GM23248 (cell line): ENCODE measurements around the gene DNAL4. TPM values are rescaled to one million over a fixed set of nuclear protein-coding genes. Genes with fewer than 3 reads are reported as not detected.

ENCODE experiments used
- DNase-seq: peaks from one replicate; pipeline ENCODE4 v3.0.0-alpha.2; 2015
- H2AFZ ChIP-seq: fragments of 200-600 bp; sonication (generic); 2 replicates; pipeline ENCODE4 v1.6.1; 2016; ENCODE audit warnings: antibody characterized with exemption
- H3F3A ChIP-seq: fragments of 200-600 bp; sonication (generic); 2 replicates; pipeline ENCODE4 v1.6.1; 2016; ENCODE audit warnings: mild to moderate bottlenecking, antibody characterized with exemption, mixed run types; ENCODE audit not compliant: insufficient read depth
- H3K27ac ChIP-seq: fragments of 200-600 bp; sonication (generic); 2 replicates; pipeline ENCODE4 v1.5.1; 2016; ENCODE audit warnings: mild to moderate bottlenecking
- H3K27me3 ChIP-seq: fragments of 200-600 bp; sonication (generic); replicated peaks from 2 replicates; pipeline ENCODE4 v1.6.1; 2016; ENCODE audit warnings: mild to moderate bottlenecking; ENCODE audit not compliant: insufficient read depth
- H3K36me3 ChIP-seq: fragments of 200-600 bp; sonication (generic); 2 replicates; pipeline ENCODE4 v1.6.1; 2016; ENCODE audit warnings: low read depth, mild to moderate bottlenecking
- H3K4me1 ChIP-seq: fragments of 200-600 bp; sonication (generic); 2 replicates; pipeline ENCODE4 v1.6.1; 2016; ENCODE audit warnings: mild to moderate bottlenecking; ENCODE audit not compliant: insufficient read depth
- H3K4me2 ChIP-seq: fragments of 200-600 bp; sonication (generic); one replicate; pipeline ENCODE4 v1.6.1; 2016; ENCODE audit warnings: mild to moderate bottlenecking; ENCODE audit not compliant: unreplicated experiment
- H3K4me3 ChIP-seq: fragments of 200-600 bp; sonication (generic); 2 replicates; pipeline ENCODE4 v1.5.1; 2016; ENCODE audit warnings: mild to moderate bottlenecking
- H3K79me2 ChIP-seq: fragments of 200-600 bp; sonication (generic); 2 replicates; pipeline ENCODE4 v1.6.1; 2016; ENCODE audit warnings: mild to moderate bottlenecking; ENCODE audit not compliant: insufficient read depth
- H3K9ac ChIP-seq: fragments of 200-600 bp; sonication (generic); 2 replicates; pipeline ENCODE4 v1.6.1; 2016; ENCODE audit warnings: mild to moderate bottlenecking
- H3K9me2 ChIP-seq: fragments of 200-600 bp; sonication (generic); 2 replicates; pipeline ENCODE4 v1.6.1; 2016; ENCODE audit warnings: mixed run types, mild to moderate bottlenecking, moderate library complexity; ENCODE audit not compliant: insufficient read depth
- H3K9me3 ChIP-seq: fragments of 200-600 bp; sonication (generic); one replicate; pipeline ENCODE4 v1.6.1; 2017; ENCODE audit warnings: low read depth
- H4K20me1 ChIP-seq: fragments of 200-600 bp; sonication (generic); 2 replicates; pipeline ENCODE4 v1.6.0; 2016; ENCODE audit not compliant: insufficient read depth
- EZH2 ChIP-seq: fragments of 200-600 bp; sonication (generic); IDR thresholded peaks from 2 replicates; pipeline ENCODE4 v1.6.1; 2018; ENCODE audit warnings: antibody characterized with exemption, mild to moderate bottlenecking; ENCODE audit not compliant: insufficient read depth, poor library complexity, severe bottlenecking
- EZH2phosphoT487 ChIP-seq: fragments of 200-600 bp; sonication (generic); IDR thresholded peaks from 2 replicates; pipeline ENCODE4 v1.6.1; 2018; ENCODE audit warnings: antibody characterized with exemption, moderate library complexity, mild to moderate bottlenecking, low read depth; ENCODE audit not compliant: insufficient read depth
- WGBS, 2 experiments: methylation state at CpG; one replicate each; pipeline ENCODE4 v1.1.6; 2015 to 2017; ENCODE audit warnings: low lambda C conversion rate in 2 of 2, low coverage in 1 of 2; ENCODE audit errors: missing lambda C conversion rate in 2 of 2; 5-methylcytosine and 5-hydroxymethylcytosine counted together
- in situ Hi-C: fragments of 300-500 bp; cut with MboI; formaldehyde crosslinking; loops from 2 replicates; pipeline ENCODE4 v1.15.0; 2020
- polyA plus RNA-seq: library from polyadenylated mRNA; unstranded; fragments of >200 nt; fragmentation: Nextera tagmentation; extraction: Ambion mirVana; gene quantifications from 2 replicates; pipeline ENCODE4 v1.2.1, GENCODE V29; 2016
- total RNA-seq: library from RNA; depleted of rRNA; stranded (reverse); fragments of >200 nt; shearing (Covaris generic); gene quantifications from 2 replicates; pipeline ENCODE4 v1.2.3, GENCODE V29; 2014

The DNAL4 gene
- total and polyA plus RNA-seq, 2 experiments from 2014 or later, result 14.2 to 18.9 TPM

DNA sequence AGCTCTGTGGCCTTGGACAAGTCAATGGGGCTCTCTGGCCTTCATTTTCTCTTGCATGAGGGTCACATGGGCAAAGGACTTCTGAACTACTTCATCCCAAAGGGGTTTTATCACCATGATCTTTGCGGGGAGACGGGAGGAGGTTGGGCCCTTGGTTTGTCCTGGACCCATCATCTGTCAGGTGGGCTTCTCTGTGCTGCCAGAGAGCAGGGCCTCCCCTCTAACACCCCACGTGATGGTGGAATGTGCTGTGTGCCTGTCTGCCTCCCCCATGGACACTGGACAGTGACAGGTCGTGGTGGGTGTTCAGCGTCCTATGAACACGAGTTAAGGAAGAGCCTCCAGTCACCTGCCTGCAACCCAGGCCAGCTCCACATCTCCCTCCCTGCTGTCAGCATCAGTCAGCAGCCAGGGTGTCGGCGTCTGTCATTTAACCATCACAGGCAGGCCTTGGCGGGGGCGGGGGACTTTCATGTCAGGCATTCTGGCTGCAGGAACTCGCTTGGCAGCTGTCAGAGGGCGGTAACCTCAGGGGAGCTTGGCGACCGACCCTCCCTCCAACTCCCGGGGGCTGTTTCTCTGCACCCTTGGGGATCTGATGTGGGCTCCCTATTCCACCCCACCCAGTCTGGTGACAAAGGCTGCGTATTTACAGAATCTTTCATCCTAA lies 35.5 kb downstream of the DNAL4 start:
- Histone ChIP-seq H3K4me2 (no peak overlapping the region), H3F3A (0 out of 2 replicates have a peak, but pooled peaks cover 9% of the 10 kb centered on the region), H3K9ac (no peak overlapping the region), H3K9me2 (no peaks in the 10 kb centered on the region), H2AFZ (no peak overlapping the region), H3K79me2 (peaks cover 13% of the 10 kb centered on the region), H3K36me3 (no peaks in the 10 kb centered on the region), H3K4me1 (peaks cover 5% of the 10 kb centered on the region; the same call in 1 of the 2 replicates), H3K27me3 (no peaks in the 10 kb centered on the region), H3K9me3 (no peaks in the 10 kb centered on the region), H4K20me1 (no peaks in the 10 kb centered on the region), H3K27ac (no peak overlapping the region), H3K4me3 (no peak overlapping the region)
- no peak for DNase-seq
- in situ Hi-C loops, result no loop called here
- WGBS, 2 experiments, result 81 to 87% methylated on average over 16 of the region's 16 CpGs
- no peak for TF ChIP-seq EZH2
- no peak for TF ChIP-seq EZH2phosphoT487

GRCh38 chr22:38757464-38757757 lies 36.5 kb downstream of the DNAL4 start:
- Histone ChIP-seq H3K27me3 (no peaks in the 10 kb centered on the region), H3K4me1 (peaks cover 5% of the 10 kb centered on the region; the same call in 1 of the 2 replicates), H3F3A (0 out of 2 replicates have a peak, but pooled peaks cover 9% of the 10 kb centered on the region), H3K36me3 (no peaks in the 10 kb centered on the region), H3K79me2 (peaks cover 23% of the 10 kb centered on the region), H3K9me3 (no peaks in the 10 kb centered on the region), H2AFZ (no peak overlapping the region), H3K9ac (no peak overlapping the region), H3K4me3 (no peak overlapping the region), H3K4me2 (no peak overlapping the region), H3K27ac (no peak overlapping the region), H3K9me2 (no peaks in the 10 kb centered on the region), H4K20me1 (no peaks in the 10 kb centered on the region)
- in situ Hi-C loops, result no loop called here
- TF ChIP-seq EZH2phosphoT487 (no peak), EZH2 (no peak)
- 92 to 96% methylated on average over 4 of the region's 4 CpGs for WGBS, 2 experiments
- DNase-seq, result no peak

DNA sequence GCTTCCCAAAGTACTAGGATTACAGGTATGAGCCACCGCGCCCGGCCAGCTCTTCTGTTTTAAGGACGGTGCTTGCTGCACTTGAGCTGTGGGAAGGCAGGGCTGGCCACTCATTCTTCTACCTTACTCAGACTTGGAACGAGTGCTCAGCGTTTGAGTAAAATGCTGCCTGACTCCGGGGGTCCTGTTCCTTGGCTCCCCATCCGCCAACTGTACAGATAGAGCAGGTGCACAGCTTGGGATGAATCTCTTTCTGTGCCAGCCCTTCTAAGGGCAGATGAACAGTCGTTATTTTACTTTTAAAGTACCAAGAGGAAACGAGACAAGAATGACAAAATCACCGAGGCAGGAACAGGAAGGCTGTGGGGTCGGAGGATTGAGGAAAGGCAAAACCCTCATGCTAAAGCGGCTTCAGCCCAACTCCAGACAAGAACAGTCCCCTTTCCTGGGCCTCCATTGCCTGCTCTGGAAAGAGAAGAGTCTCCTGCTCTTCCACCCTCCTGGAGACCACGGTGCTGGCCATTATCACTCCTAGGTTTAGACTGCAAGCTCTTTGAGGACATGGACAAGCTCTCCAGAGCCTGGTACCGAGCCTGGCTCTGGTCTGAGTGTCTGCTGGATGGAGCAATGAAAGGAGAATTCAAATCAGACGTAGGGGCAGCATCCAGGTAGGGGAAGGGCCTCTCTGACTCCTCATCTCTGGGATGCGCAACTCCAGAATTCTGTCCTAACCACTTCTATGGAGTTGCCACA lies 37.1 kb downstream of the DNAL4 start:
- TF ChIP-seq EZH2 (no peak), EZH2phosphoT487 (no peak)
- Histone ChIP-seq H3K4me2 (peak overlapping the region; percentile 83), H3K27ac (no peak overlapping the region)

GRCh38 chr22:38755911-38756532 lies 37.9 kb downstream of the DNAL4 start, which contains the start of gene SUN2:
Gene SUN2 (minus strand): TSS chr22:38755998. CDS start chr22:38752628, 3,370 bp downstream.
- H2AFZ ChIP-seq, result peak within 1 kb of the TSS; percentile 86
- in situ Hi-C loops, result no loop called here
- peaks cover 5% of the 10 kb centered on the region; the same call in 1 of the 2 replicates for H3K4me1 ChIP-seq
- peak within 1 kb of the TSS; percentile 74 for H3K4me3 ChIP-seq
- peak within 1 kb of the TSS; percentile 85 for H3K9ac ChIP-seq
- 2 to 11% methylated on average over 4 to 53 of the region's 68 CpGs for whole genome bisulfite sequencing, 2 experiments
- peak within 1 kb of the TSS; percentile 91 for H3K27ac ChIP-seq
- H3K9me2 ChIP-seq, result no peaks in the 10 kb centered on the region
- DNase-seq, result peak; percentile 93
- no peak for TF ChIP-seq EZH2
- 0 out of 2 replicates have a peak, but pooled peaks cover 9% of the 10 kb centered on the region for H3F3A ChIP-seq
- H3K36me3 ChIP-seq, result peaks cover 8% of the 10 kb centered on the region; the same call in 1 of the 2 replicates
- H3K4me2 ChIP-seq, result peak within 1 kb of the TSS; percentile 87
- H3K27me3 ChIP-seq, result no peaks in the 10 kb centered on the region
- no peaks in the 10 kb centered on the region for H3K9me3 ChIP-seq
- no peaks in the 10 kb centered on the region for H4K20me1 ChIP-seq
- peaks cover 28% of the 10 kb centered on the region for H3K79me2 ChIP-seq

More for the DNA sequence above, 37.1 kb downstream of the DNAL4 start:
- Histone ChIP-seq H3K27me3 (no peaks in the 10 kb centered on the region), H3K36me3 (no peaks in the 10 kb centered on the region), H3K79me2 (peaks cover 28% of the 10 kb centered on the region), H3K9me3 (no peaks in the 10 kb centered on the region), H3K4me3 (peak overlapping the region; percentile 74), H3K4me1 (peaks cover 5% of the 10 kb centered on the region; the same call in 1 of the 2 replicates), H3K9me2 (no peaks in the 10 kb centered on the region), H3K9ac (peak overlapping the region; percentile 75), H2AFZ (peak overlapping the region; percentile 86; the same call in 1 of the 2 replicates), H3F3A (0 out of 2 replicates have a peak, but pooled peaks cover 9% of the 10 kb centered on the region), H4K20me1 (no peaks in the 10 kb centered on the region)
- DNase-seq, result peak; percentile 12
- 67 to 71% methylated on average over 17 of the region's 17 CpGs for WGBS, 2 experiments
- in situ Hi-C loops, result no loop called here
